Central memory CD8-positive, alpha-beta T cell (primary cell): Measurements from ENCODE around the gene CCDC81.

Source experiments
- ATAC-seq: fragments of 150-1000 bp; cut with Tn5 transposase; replicated peaks from 2 replicates; pipeline ENCODE4 v1.10.0; 2022; ENCODE audit warnings: mild to moderate bottlenecking, moderate FRiP score, moderate number of reproducible peaks; ENCODE audit not compliant: poor library complexity, severe bottlenecking; ENCODE audit errors: extremely low read depth
- DNase-seq, 2 donors: peaks; one replicate each; pipeline ENCODE4 v3.0.0; 2021; ENCODE audit warnings: low spot score in 2 of 2
- H3K27ac Mint-ChIP-seq: one replicate; pipeline ENCODE4 v1.8.0; 2022; ENCODE audit warnings: low read depth, mild to moderate bottlenecking, moderate library complexity, mixed read lengths
- H3K27me3 Mint-ChIP-seq: one replicate; pipeline ENCODE4 v1.8.0; 2022; ENCODE audit warnings: mixed read lengths
- H3K36me3 Mint-ChIP-seq: one replicate; pipeline ENCODE4 v1.8.0; 2022; ENCODE audit warnings: mild to moderate bottlenecking, moderate library complexity, mixed read lengths; ENCODE audit not compliant: insufficient read depth
- H3K4me1 Mint-ChIP-seq: one replicate; pipeline ENCODE4 v1.8.0; 2022; ENCODE audit warnings: mixed read lengths
- H3K4me3 Mint-ChIP-seq: one replicate; pipeline ENCODE4 v1.8.0; 2022; ENCODE audit warnings: mild to moderate bottlenecking, moderate library complexity, mixed read lengths
- H3K9me3 Mint-ChIP-seq: one replicate; pipeline ENCODE4 v1.8.0; 2022; ENCODE audit warnings: mixed read lengths

The CCDC81 gene

DNA sequence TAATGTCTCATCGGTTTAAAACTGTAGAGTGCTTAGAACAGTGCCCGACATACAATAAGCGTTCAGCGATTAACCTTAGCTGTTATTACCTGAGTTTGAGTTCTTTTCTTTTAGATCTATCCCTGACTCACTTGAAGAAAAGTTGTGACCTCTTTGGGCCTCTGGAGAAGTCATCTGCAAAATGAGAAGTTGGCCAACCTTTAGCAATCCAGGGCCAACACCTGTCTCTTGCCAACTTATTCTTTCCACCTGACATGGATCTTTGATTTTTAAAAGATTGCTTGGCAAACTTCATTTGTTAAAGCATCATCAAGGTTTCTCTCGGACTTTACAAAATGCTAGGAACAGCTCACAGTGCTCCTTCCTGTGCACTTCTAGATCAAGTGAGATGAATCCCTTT, 89.3 kb downstream of the CCDC81 start:
- Mint-ChIP-seq H3K4me1 (no peaks in the 10 kb centered on the region), H3K9me3 (no peaks in the 10 kb centered on the region), H3K27me3 (no peaks in the 10 kb centered on the region), H3K4me3 (no peak overlapping the region), H3K36me3 (no peaks in the 10 kb centered on the region), H3K27ac (no peak overlapping the region)
- no peak for ATAC-seq
- DNase-seq, result no peak

DNA sequence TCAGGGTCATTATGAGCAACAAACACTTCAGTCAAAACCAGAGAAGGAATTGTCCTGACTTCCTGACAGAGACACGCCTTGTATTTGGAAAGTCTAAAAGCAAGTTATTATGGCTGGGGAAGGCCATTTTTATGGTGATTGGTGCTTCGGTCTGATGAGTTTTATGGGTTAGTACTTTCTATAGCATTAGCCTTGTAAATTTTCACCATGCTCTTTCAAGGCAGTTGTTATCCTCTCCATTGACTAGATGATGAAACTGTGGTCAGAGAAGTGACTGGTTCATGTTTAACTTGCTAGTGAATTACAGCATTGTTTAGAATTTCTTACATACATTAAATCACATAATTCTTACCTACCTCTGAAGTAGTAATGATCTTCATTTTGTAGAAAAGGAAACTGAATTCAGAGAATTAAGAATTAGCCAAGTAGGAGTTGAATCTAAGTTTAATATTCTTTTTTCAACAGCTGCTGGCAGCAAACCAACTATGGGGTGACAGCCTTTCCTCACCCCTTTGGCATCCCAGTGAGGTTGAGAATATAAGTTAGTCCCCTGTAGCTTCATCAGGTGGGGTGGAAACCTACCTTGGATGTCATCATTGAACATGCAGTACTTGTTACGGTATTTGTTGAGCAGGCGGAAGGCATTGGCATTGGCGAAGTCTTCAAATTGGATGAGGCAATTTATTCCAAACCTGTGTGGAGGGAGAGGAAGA, 90.0 kb downstream of the CCDC81 start:
- ATAC-seq (no peak), DNase-seq (no peak)
- Mint-ChIP-seq H3K9me3 (no peaks in the 10 kb centered on the region), H3K36me3 (no peaks in the 10 kb centered on the region), H3K4me3 (no peak overlapping the region), H3K4me1 (no peaks in the 10 kb centered on the region), H3K27ac (no peak overlapping the region), H3K27me3 (no peaks in the 10 kb centered on the region)

DNA sequence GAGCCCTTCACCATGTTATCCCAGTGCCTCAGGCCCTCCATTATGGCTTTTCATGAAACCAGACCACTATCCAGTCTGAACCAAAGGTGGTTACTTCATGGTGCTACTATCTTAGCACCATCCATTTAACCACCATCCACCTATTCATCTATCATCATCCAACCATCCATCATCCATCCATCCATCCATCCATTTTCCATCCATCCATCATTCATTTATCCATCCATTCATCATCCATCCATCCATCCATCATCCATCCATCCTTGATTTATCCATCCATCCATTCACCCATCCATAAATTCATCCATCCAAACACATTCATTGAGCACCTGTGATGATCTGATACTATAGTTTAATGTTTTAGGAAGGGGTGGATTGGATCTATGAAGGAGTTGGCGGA, 93.5 kb downstream of the CCDC81 start:
- no peaks in the 10 kb centered on the region for H3K27me3 Mint-ChIP-seq
- H3K4me3 Mint-ChIP-seq, result no peak overlapping the region
- no peaks in the 10 kb centered on the region for H3K36me3 Mint-ChIP-seq
- ATAC-seq, result no peak
- H3K27ac Mint-ChIP-seq, result no peak overlapping the region
- no peaks in the 10 kb centered on the region for H3K9me3 Mint-ChIP-seq
- DNase-seq, result no peak
- H3K4me1 Mint-ChIP-seq, result peaks cover 7% of the 10 kb centered on the region

GRCh38 chr11:86469491-86470388, 95.1 kb downstream of the CCDC81 start:
- ATAC-seq (no peak), DNase-seq (no peak)
- Mint-ChIP-seq H3K9me3 (no peaks in the 10 kb centered on the region), H3K27ac (no peak overlapping the region), H3K4me1 (peaks cover 7% of the 10 kb centered on the region), H3K4me3 (no peak overlapping the region), H3K27me3 (no peaks in the 10 kb centered on the region), H3K36me3 (no peaks in the 10 kb centered on the region)
